K562 (cell line): Measurements from ENCODE around the gene ZNF776. TPM values are rescaled to one million over a fixed set of nuclear protein-coding genes. Genes with fewer than 3 reads are reported as not detected.
"Not testable (repeated sequence)": the region's sequence is repeated elsewhere in the genome, so short reads cannot be mapped to it uniquely, and the experiment has no call there.

ENCODE experiments used
- ATAC-seq: fragments of 200-7000 bp; cut with Tn5 transposase; 3 replicates; pipeline ENCODE4 v1.9.1; 2020; ENCODE audit warnings: moderate library complexity
- BruUV-seq: library from RNA; stranded (reverse); fragments of 400-500 nt; replicated peaks from 2 replicates; lab custom pipeline; 2021; lab: Mats Ljungman, UMichigan
- CTCF ChIA-PET: fragments of 300-600 bp; formaldehyde crosslinking; extraction: SDS; loops from one replicate; lab custom pipeline; 2021; ENCODE audit warnings: low intra/inter-chr PET ratio; lab: Yijun Ruan, JAX
- POLR2A ChIA-PET: fragments of 300-600, 350-650 bp; sonication (Branson Sonifier 250); formaldehyde crosslinking; extraction: SDS; loops from one replicate; lab custom pipeline; 2021; ENCODE audit warnings: antibody characterized with exemption, inconsistent platforms; lab: Yijun Ruan, JAX
- DNase-seq, 4 experiments: peaks; one replicate each; pipeline versions ENCODE4 v3.0.0 to v3.0.0-alpha.2; 2011 to 2018; ENCODE audit warnings: low spot score in 3 of 4, mixed read lengths in 3 of 4; ENCODE audit errors: extremely low read depth in 1 of 4
- FAIRE-seq: peaks from 2 replicates; lab custom pipeline; 2011; peaks lifted over from hg19 to GRCh38; lab: Jason Lieb, UNC
- H2AFZ ChIP-seq: 2 replicates; pipeline ENCODE4 v1.6.0; 2011; ENCODE audit warnings: low read depth, low read length, control low read depth, inconsistent platforms
- H3K27ac ChIP-seq: fragments of 200-600 bp; 3 replicates; pipeline ENCODE4 v1.8.0; 2011; ENCODE audit warnings: low read depth, mild to moderate bottlenecking, control low read depth, inconsistent platforms, low read length, moderate library complexity, mixed read lengths; ENCODE audit errors: extremely low read depth
- H3K27me3 ChIP-seq, 2 experiments: fragments of 300-600 bp in 1 of 2; 2 replicates in 1 of 2; 3 replicates in 1 of 2; pipeline versions ENCODE4 v1.6.0 to v1.8.0; 2011; ENCODE audit warnings: inconsistent platforms in 2 of 2, low read length in 2 of 2, mild to moderate bottlenecking in 1 of 2, mixed read lengths in 1 of 2, moderate library complexity in 1 of 2; ENCODE audit not compliant: control insufficient read depth in 2 of 2, insufficient read depth in 2 of 2
- H3K36me3 ChIP-seq: fragments of 300-600 bp; 3 replicates; pipeline ENCODE4 v1.8.0; 2011; ENCODE audit warnings: mild to moderate bottlenecking, low read length, inconsistent platforms; ENCODE audit not compliant: control insufficient read depth, insufficient read depth
- H3K4me1 ChIP-seq, 2 experiments: fragments of 200-600 bp in 1 of 2; replicated peaks in 1 of 2; 2 replicates in 1 of 2; 3 replicates in 1 of 2; pipeline versions ENCODE4 v1.5.1 to v1.8.0; 2011; ENCODE audit warnings: inconsistent platforms in 2 of 2, low read length in 2 of 2, mild to moderate bottlenecking in 1 of 2, mixed read lengths in 1 of 2, moderate library complexity in 1 of 2; ENCODE audit not compliant: control insufficient read depth in 2 of 2, insufficient read depth in 2 of 2
- H3K4me2 ChIP-seq: 2 replicates; pipeline ENCODE4 v1.6.1; 2011; ENCODE audit warnings: low read length, control low read depth, inconsistent platforms, mixed read lengths; ENCODE audit not compliant: insufficient read depth
- H3K4me3 ChIP-seq: fragments of 200-600 bp; sonication (generic), shearing (Covaris generic); 2 replicates; pipeline ENCODE4 v1.5.1; 2016; ENCODE audit warnings: control low read depth, inconsistent platforms
- H3K79me2 ChIP-seq: fragments of 200-600 bp; 3 replicates; pipeline ENCODE4 v1.8.0; 2011; ENCODE audit warnings: low read length, inconsistent platforms; ENCODE audit not compliant: control insufficient read depth, insufficient read depth
- H3K9ac ChIP-seq, 2 experiments: 2 replicates each; pipeline versions ENCODE4 v1.6.0 to v1.6.1; 2011; ENCODE audit warnings: low read depth in 2 of 2, low read length in 2 of 2, control low read depth in 1 of 2, inconsistent platforms in 1 of 2, mild to moderate bottlenecking in 1 of 2, mixed read lengths in 1 of 2; ENCODE audit not compliant: insufficient read depth in 1 of 2
- H3K9me1 ChIP-seq: one replicate; pipeline ENCODE4 v1.6.0; 2011; ENCODE audit warnings: inconsistent platforms, mild to moderate bottlenecking, low read length, moderate library complexity; ENCODE audit not compliant: control insufficient read depth, insufficient read depth
- H3K9me3 ChIP-seq: replicated peaks from 2 replicates; pipeline ENCODE4 v1.5.1; 2011; ENCODE audit warnings: low read depth, low read length, inconsistent platforms; ENCODE audit not compliant: control insufficient read depth, insufficient read depth
- H4K20me1 ChIP-seq: replicated peaks from 2 replicates; pipeline ENCODE4 v1.6.1; 2011; ENCODE audit warnings: low read length, inconsistent platforms, mixed read lengths; ENCODE audit not compliant: control insufficient read depth, insufficient read depth
- MTA3 ChIP-seq: fragments of 450-650 bp; formaldehyde crosslinking; IDR thresholded peaks from 2 replicates; pipeline ENCODE4 v1.6.1; 2017; ENCODE audit warnings: mild to moderate bottlenecking, borderline replicate concordance
- U2AF1 ChIP-seq: fragments of 200-400 bp; formaldehyde crosslinking; optimal IDR thresholded peaks from 2 replicates; pipeline ENCODE3; 2017; ENCODE audit warnings: mild to moderate bottlenecking, low read depth, low read length, moderate library complexity
- WGBS: fragments of 100-300 bp; shearing (Covaris generic); methylation state at CpG from one replicate; pipeline ENCODE4 v1.1.6; 2016; ENCODE audit warnings: low coverage, mixed read lengths; ENCODE audit not compliant: insufficient coverage; ENCODE audit errors: missing lambda C conversion rate; 5-methylcytosine and 5-hydroxymethylcytosine counted together
- in situ Hi-C: fragments of 300-500 bp; cut with MboI; formaldehyde crosslinking; loops from 4 replicates; pipeline ENCODE4 v1.15.0; 2018; ENCODE audit warnings: inconsistent platforms, mixed read lengths
- intact Hi-C: fragments of 100-400 bp; cut with micrococcal nuclease; formaldehyde crosslinking; loops from 2 replicates; pipeline ENCODE4 v1.14.2; 2022
- polyA plus RNA-seq, 8 experiments: library from polyadenylated mRNA; depleted of rRNA in 4 of 8; stranded (reverse) in 5 of 8; unstranded in 3 of 8; fragments of >200 nt; fragmentation: Nextera tagmentation in 2 of 8; fragmentation: Illumina TruSeq in 1 of 8; extraction: Ambion mirVana in 2 of 8; extraction: Trizol in 1 of 8; gene quantifications; 2 replicates each; pipeline versions ENCODE4 v1.2.1 to v1.2.3, GENCODE V29; 2011 to 2014; ENCODE audit warnings: inconsistent platforms in 1 of 8, missing spikeins in 1 of 8
- total RNA-seq, 7 experiments: library from RNA; depleted of rRNA in 6 of 7; stranded (reverse); fragments of >200 nt in 6 of 7; fragmentation: Illumina TruSeq in 2 of 7; extraction: Trizol in 2 of 7; gene quantifications; 2 replicates each; pipeline versions ENCODE4 v1.2.1 to v1.2.3, GENCODE V29; 2011 to 2021; ENCODE audit warnings: low replicate concordance in 1 of 7
- TF ChIP-seq, protein P1 (sequence below): fragments of 450-650 bp; formaldehyde crosslinking; IDR thresholded peaks from 2 replicates; pipeline ENCODE4 v1.4.0; 2020; ENCODE audit warnings: mild to moderate bottlenecking, moderate library complexity
- TF ChIP-seq, protein P2 (sequence below), 3 experiments: fragments of 200-800 bp in 1 of 3; fragments of 250-450 bp in 1 of 3; fragments of 450-650 bp in 1 of 3; sonication (Bioruptor Pico) in 1 of 3; sonication (Bioruptor generic) in 1 of 3; formaldehyde crosslinking in 1 of 3; IDR thresholded peaks; 2 replicates each; pipeline versions ENCODE4 v1.6.1 to v1.8.0; 2016 to 2022; ENCODE audit warnings: mild to moderate bottlenecking in 2 of 3, missing genetic modification characterization in 2 of 3, missing compliant biosample characterization in 1 of 3, moderate library complexity in 1 of 3
- TF ChIP-seq, protein P3 (sequence below): sonication (generic); formaldehyde crosslinking; IDR thresholded peaks from 2 replicates; pipeline ENCODE4 v1.5.0; 2020; ENCODE audit warnings: missing genetic modification reagents

Gene ZNF776
- total and polyA plus RNA-seq, 9 of the 15 experiments (the other 6 are each of a cell fraction or from before 2014, with no cell fraction given), result 2.2 to 16.9 (median 8.2) TPM

DNA sequence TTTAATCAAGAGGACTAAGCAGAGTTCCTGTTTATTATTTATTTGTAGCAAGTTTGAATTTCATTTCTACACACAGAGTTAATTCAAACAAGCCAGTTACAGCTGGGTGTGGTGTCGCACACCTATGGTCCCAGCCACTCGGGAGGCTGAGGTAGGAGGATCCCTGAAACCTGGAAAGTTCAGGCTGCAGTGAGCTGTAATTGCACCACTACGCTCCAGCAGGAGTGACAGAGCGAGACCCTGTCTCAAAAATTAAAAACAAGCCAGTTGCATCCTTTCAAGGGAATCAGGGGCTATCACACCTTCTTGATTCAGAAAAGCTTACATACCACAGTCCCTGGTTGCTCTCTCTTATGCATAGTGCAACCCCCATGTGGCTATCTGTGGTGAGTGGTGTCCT lies 42.7 kb downstream of the ZNF776 start (continued):
- TF ChIP-seq, protein P1, sequence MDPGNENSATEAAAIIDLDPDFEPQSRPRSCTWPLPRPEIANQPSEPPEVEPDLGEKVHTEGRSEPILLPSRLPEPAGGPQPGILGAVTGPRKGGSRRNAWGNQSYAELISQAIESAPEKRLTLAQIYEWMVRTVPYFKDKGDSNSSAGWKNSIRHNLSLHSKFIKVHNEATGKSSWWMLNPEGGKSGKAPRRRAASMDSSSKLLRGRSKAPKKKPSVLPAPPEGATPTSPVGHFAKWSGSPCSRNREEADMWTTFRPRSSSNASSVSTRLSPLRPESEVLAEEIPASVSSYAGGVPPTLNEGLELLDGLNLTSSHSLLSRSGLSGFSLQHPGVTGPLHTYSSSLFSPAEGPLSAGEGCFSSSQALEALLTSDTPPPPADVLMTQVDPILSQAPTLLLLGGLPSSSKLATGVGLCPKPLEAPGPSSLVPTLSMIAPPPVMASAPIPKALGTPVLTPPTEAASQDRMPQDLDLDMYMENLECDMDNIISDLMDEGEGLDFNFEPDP (CRISPR knock-in tag), result no peak
- TF ChIP-seq, protein P2, sequence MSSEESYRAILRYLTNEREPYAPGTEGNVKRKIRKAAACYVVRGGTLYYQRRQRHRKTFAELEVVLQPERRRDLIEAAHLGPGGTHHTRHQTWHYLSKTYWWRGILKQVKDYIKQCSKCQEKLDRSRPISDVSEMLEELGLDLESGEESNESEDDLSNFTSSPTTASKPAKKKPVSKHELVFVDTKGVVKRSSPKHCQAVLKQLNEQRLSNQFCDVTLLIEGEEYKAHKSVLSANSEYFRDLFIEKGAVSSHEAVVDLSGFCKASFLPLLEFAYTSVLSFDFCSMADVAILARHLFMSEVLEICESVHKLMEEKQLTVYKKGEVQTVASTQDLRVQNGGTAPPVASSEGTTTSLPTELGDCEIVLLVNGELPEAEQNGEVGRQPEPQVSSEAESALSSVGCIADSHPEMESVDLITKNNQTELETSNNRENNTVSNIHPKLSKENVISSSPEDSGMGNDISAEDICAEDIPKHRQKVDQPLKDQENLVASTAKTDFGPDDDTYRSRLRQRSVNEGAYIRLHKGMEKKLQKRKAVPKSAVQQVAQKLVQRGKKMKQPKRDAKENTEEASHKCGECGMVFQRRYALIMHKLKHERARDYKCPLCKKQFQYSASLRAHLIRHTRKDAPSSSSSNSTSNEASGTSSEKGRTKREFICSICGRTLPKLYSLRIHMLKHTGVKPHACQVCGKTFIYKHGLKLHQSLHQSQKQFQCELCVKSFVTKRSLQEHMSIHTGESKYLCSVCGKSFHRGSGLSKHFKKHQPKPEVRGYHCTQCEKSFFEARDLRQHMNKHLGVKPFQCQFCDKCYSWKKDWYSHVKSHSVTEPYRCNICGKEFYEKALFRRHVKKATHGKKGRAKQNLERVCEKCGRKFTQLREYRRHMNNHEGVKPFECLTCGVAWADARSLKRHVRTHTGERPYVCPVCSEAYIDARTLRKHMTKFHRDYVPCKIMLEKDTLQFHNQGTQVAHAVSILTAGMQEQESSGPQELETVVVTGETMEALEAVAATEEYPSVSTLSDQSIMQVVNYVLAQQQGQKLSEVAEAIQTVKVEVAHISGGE (CRISPR knock-in tag; IDR thresholded peaks at IDR 0.05), result no peak
- TF ChIP-seq, protein P3, sequence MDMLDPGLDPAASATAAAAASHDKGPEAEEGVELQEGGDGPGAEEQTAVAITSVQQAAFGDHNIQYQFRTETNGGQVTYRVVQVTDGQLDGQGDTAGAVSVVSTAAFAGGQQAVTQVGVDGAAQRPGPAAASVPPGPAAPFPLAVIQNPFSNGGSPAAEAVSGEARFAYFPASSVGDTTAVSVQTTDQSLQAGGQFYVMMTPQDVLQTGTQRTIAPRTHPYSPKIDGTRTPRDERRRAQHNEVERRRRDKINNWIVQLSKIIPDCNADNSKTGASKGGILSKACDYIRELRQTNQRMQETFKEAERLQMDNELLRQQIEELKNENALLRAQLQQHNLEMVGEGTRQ, result no peak
- TF ChIP-seq MTA3 (no peak), U2AF1 (no peak)

DNA sequence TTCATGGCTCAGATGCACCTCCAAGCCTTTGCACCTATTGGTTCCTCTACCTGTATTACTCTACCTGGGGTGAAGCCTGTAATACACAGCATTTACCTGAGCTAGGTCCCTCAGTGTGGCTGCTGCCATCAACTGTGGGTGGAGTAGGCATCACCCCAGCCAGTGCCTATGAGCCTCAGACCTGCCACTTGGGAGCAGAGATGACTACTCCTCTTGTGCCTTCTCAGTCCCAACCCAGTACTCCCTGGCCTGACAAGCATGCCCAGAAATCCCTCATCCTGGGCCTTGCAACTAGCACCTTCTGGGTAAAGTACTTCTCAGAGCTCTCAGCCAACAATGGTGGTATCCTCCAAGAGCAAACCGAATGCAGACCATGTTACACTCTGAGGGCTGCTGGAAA lies 50.0 kb downstream of the ZNF776 start:
- CTCF ChIA-PET, FAIRE-seq: not testable (repeated sequence)

More for the DNA sequence above, 50.0 kb downstream of the ZNF776 start:
- ATAC-seq, H3K27me3 ChIP-seq, BruUV-seq, H3K79me2 ChIP-seq, DNase-seq, H3K27ac ChIP-seq, H3K9ac ChIP-seq, H3K9me3 ChIP-seq, in situ Hi-C loops, H3K9me1 ChIP-seq, POLR2A ChIA-PET, H2AFZ ChIP-seq, intact Hi-C loops, H3K4me2 ChIP-seq, H3K4me3 ChIP-seq, H4K20me1 ChIP-seq, H3K4me1 ChIP-seq: not testable (repeated sequence)
- peaks cover 21% of the 10 kb centered on the region; the same call in 2 of the 3 replicates for H3K36me3 ChIP-seq
- 88% methylated on average over 1 of the region's 1 CpG for WGBS
